GM12878 (cell line): ENCODE results near the gene MYOM1. TPM values are rescaled to one million over a fixed set of nuclear protein-coding genes. Genes with fewer than 3 reads are reported as not detected.

Experiments
- ATF7 ChIP-seq: fragments of 450-650 bp; IDR thresholded peaks from 2 replicates; pipeline ENCODE4 v1.6.1; 2016; ENCODE audit warnings: low read depth, mild to moderate bottlenecking
- BACH1 ChIP-seq: fragments of 450-650 bp; IDR thresholded peaks from 2 replicates; pipeline ENCODE4 v1.6.1; 2017; ENCODE audit warnings: mild to moderate bottlenecking, borderline replicate concordance
- BCLAF1 ChIP-seq: fragments of 450-650 bp; IDR thresholded peaks from 2 replicates; pipeline ENCODE4 v1.6.1; 2017; ENCODE audit warnings: antibody characterized with exemption, mild to moderate bottlenecking, moderate library complexity
- CBX3 ChIP-seq: fragments of 200-600 bp; sonication (generic); IDR thresholded peaks from 2 replicates; pipeline ENCODE4 v1.6.1; 2016; ENCODE audit warnings: low read depth, borderline replicate concordance
- CHD4 ChIP-seq: fragments of 200-600 bp; sonication (generic); IDR thresholded peaks from 2 replicates; pipeline ENCODE4 v1.6.1; 2016; ENCODE audit warnings: mild to moderate bottlenecking
- ESRRA ChIP-seq: IDR thresholded peaks from 2 replicates; pipeline ENCODE4 v1.6.1; 2012; ENCODE audit warnings: mild to moderate bottlenecking, low read length, improper control_type of control experiment
- FOXK2 ChIP-seq: fragments of 450-650 bp; IDR thresholded peaks from 2 replicates; pipeline ENCODE4 v1.6.1; 2017; ENCODE audit warnings: mild to moderate bottlenecking, moderate library complexity
- FOXM1 ChIP-seq: IDR thresholded peaks from 2 replicates; pipeline ENCODE4 v1.6.1; 2012; ENCODE audit warnings: low read depth, mild to moderate bottlenecking, inconsistent platforms, low read length, moderate library complexity
- HCFC1 ChIP-seq: fragments of 150-350 bp; IDR thresholded peaks from 2 replicates; pipeline ENCODE4 v1.6.1; 2014; ENCODE audit warnings: low read length
- IKZF1 ChIP-seq: fragments of 450-650 bp; conservative IDR thresholded peaks from 2 replicates; pipeline ENCODE4 v1.6.1; 2017; ENCODE audit warnings: antibody characterized with exemption, mild to moderate bottlenecking
- NFYB ChIP-seq: IDR thresholded peaks from 2 replicates; pipeline ENCODE4 v1.6.1; 2011; ENCODE audit warnings: low read depth, mild to moderate bottlenecking, low read length, improper control_type of control experiment, moderate library complexity; ENCODE audit not compliant: insufficient read depth
- PKNOX1 ChIP-seq: fragments of 450-650 bp; IDR thresholded peaks from 2 replicates; pipeline ENCODE4 v1.6.1; 2016; ENCODE audit warnings: mild to moderate bottlenecking
- POLR2A ChIP-seq: IDR thresholded peaks from 2 replicates; pipeline ENCODE4 v1.6.1; 2011; ENCODE audit warnings: low read depth, mild to moderate bottlenecking, low read length
- RAD51 ChIP-seq: fragments of 450-650 bp; IDR thresholded peaks from 2 replicates; pipeline ENCODE4 v1.6.1; 2016; ENCODE audit warnings: moderate library complexity, mild to moderate bottlenecking, inconsistent platforms
- SIN3A ChIP-seq: IDR thresholded peaks from 2 replicates; pipeline ENCODE4 v1.6.1; 2012; ENCODE audit warnings: low read depth, low read length, improper control_type of control experiment
- SMARCA5 ChIP-seq: fragments of 450-650 bp; IDR thresholded peaks from 2 replicates; pipeline ENCODE4 v1.6.1; 2017; ENCODE audit warnings: mild to moderate bottlenecking
- STAT3 ChIP-seq: IDR thresholded peaks from 2 replicates; pipeline ENCODE4 v1.6.1; 2011; ENCODE audit warnings: low read depth, low read length, improper control_type of control experiment
- TCF7 ChIP-seq: IDR thresholded peaks from 2 replicates; pipeline ENCODE4 v1.6.1; 2014; ENCODE audit warnings: antibody characterized with exemption, borderline replicate concordance
- WRNIP1 ChIP-seq: IDR thresholded peaks from 2 replicates; pipeline ENCODE4 v1.6.1; 2011; ENCODE audit warnings: low read depth, low read length, improper control_type of control experiment, borderline replicate concordance
- YBX1 ChIP-seq: fragments of 450-650 bp; IDR thresholded peaks from 2 replicates; pipeline ENCODE4 v1.6.1; 2016; ENCODE audit warnings: antibody characterized with exemption
- ZNF217 ChIP-seq: fragments of 450-650 bp; IDR thresholded peaks from 2 replicates; pipeline ENCODE4 v1.6.1; 2017; ENCODE audit warnings: antibody characterized with exemption, mild to moderate bottlenecking
- ZNF687 ChIP-seq: fragments of 450-650 bp; IDR thresholded peaks from 2 replicates; pipeline ENCODE4 v1.6.1; 2017; ENCODE audit warnings: mild to moderate bottlenecking, moderate library complexity
- polyA plus RNA-seq, 11 experiments: library from polyadenylated mRNA; depleted of rRNA in 4 of 11; unstranded in 6 of 11; stranded (reverse) in 5 of 11; fragments of >200 nt; fragmentation: Nextera tagmentation in 4 of 11; fragmentation: Illumina TruSeq in 1 of 11; extraction: Ambion mirVana in 4 of 11; extraction: Trizol in 1 of 11; gene quantifications; 1 replicate in 1 of 11; 2 replicates in 10 of 11; pipeline versions ENCODE4 v1.2.1 to v1.2.3, GENCODE V29; 2011 to 2016; ENCODE audit warnings: inconsistent platforms in 2 of 11, missing spikeins in 2 of 11, low read depth in 1 of 11
- total RNA-seq, 4 experiments: library from RNA; depleted of rRNA in 3 of 4; stranded (reverse); fragments of >200 nt in 3 of 4; fragmentation: Illumina TruSeq in 1 of 4; extraction: Trizol in 1 of 4; gene quantifications; 2 replicates each; pipeline versions ENCODE4 v1.2.1 to v1.2.3, GENCODE V29; 2013 to 2021

The MYOM1 gene
- total and polyA plus RNA-seq, 10 of the 15 experiments (the other 5 are each of a cell fraction or from before 2014, with no cell fraction given): 0.06 to 1.0 (median 0.57) TPM

- TF ChIP-seq ZNF687 (no peak), STAT3 (no peak), FOXM1 (peak; percentile 70; the same call in 1 of the 2 replicates), FOXK2 (no peak), IKZF1 (peak; percentile 84), POLR2A (no peak), ZNF217 (peak; percentile 73), TCF7 (no peak), BCLAF1 (no peak), ATF7 (peak; percentile 98), ESRRA (no peak), HCFC1 (no peak), RAD51 (no peak), CHD4 (no peak), PKNOX1 (peak; percentile 47), CBX3 (no peak), BACH1 (no peak), NFYB (no peak), SMARCA5 (no peak), SIN3A (no peak), YBX1 (no peak), WRNIP1 (no peak)
Measured at GRCh38 chr18:3256693-3257626, 37.2 kb upstream of the MYOM1 start (continued).
